HepG2 (cell line): ENCODE results near the gene DRC7. TPM values are rescaled to one million over a fixed set of nuclear protein-coding genes. Genes with fewer than 3 reads are reported as not detected.

Source experiments
- GMEB2 ChIP-seq: IDR thresholded peaks from 2 replicates; pipeline ENCODE4 v1.6.1; 2016; ENCODE audit warnings: missing biosample characterization, missing genetic modification reagents, low read depth
- KAT7 ChIP-seq: IDR thresholded peaks from 2 replicates; pipeline ENCODE4 v1.6.1; 2018; ENCODE audit warnings: borderline replicate concordance, missing compliant biosample characterization
- MEF2D ChIP-seq: sonication (generic); formaldehyde crosslinking; IDR thresholded peaks from 2 replicates; pipeline ENCODE4 v1.5.1; 2020; ENCODE audit warnings: mild to moderate bottlenecking, missing genetic modification reagents
- NFKBIZ ChIP-seq: IDR thresholded peaks from 2 replicates; pipeline ENCODE4 v1.6.1; 2018; ENCODE audit warnings: missing genetic modification reagents, missing compliant biosample characterization
- PPARG ChIP-seq: conservative IDR thresholded peaks from 2 replicates; pipeline ENCODE4 v1.6.1; 2016; ENCODE audit warnings: missing biosample characterization, missing genetic modification reagents
- SUZ12 ChIP-seq: fragments of 150-350 bp; IDR thresholded peaks from 2 replicates; pipeline ENCODE4 v1.6.1; 2014; ENCODE audit warnings: low read depth, low read length
- TBP ChIP-seq: sonication (generic); formaldehyde crosslinking; IDR thresholded peaks from 2 replicates; pipeline ENCODE4 v1.5.0; 2020; ENCODE audit warnings: missing genetic modification reagents
- TBX3 ChIP-seq: fragments of 450-650 bp; IDR thresholded peaks from 2 replicates; pipeline ENCODE4 v1.6.1; 2017; ENCODE audit warnings: antibody characterized with exemption, mild to moderate bottlenecking, inconsistent platforms, borderline replicate concordance
- TRIM24 ChIP-seq: sonication (generic); formaldehyde crosslinking; IDR thresholded peaks from 2 replicates; pipeline ENCODE4 v1.8.0; 2022; ENCODE audit warnings: mild to moderate bottlenecking, missing genetic modification reagents
- XBP1 ChIP-seq: sonication (generic); formaldehyde crosslinking; IDR thresholded peaks from 2 replicates; pipeline ENCODE4 v1.5.0; 2020; ENCODE audit warnings: missing genetic modification reagents
- ZBTB37 ChIP-seq: sonication (generic); formaldehyde crosslinking; IDR thresholded peaks from 2 replicates; pipeline ENCODE4 v1.4.0; 2020; ENCODE audit warnings: mild to moderate bottlenecking, missing genetic modification reagents
- ZNF20 ChIP-seq: sonication (generic); formaldehyde crosslinking; IDR thresholded peaks from 2 replicates; pipeline ENCODE4 v1.4.0; 2020; ENCODE audit warnings: mild to moderate bottlenecking, moderate library complexity, missing genetic modification reagents
- ZNF230 ChIP-seq: sonication (generic); formaldehyde crosslinking; IDR thresholded peaks from 2 replicates; pipeline ENCODE4 v1.4.0; 2020; ENCODE audit warnings: mild to moderate bottlenecking, missing genetic modification reagents
- ZNF251 ChIP-seq: sonication (generic); formaldehyde crosslinking; IDR thresholded peaks from 2 replicates; pipeline ENCODE4 v1.9.0; 2021; ENCODE audit warnings: mild to moderate bottlenecking, missing genetic modification reagents
- ZNF572 ChIP-seq: sonication (generic); formaldehyde crosslinking; IDR thresholded peaks from 2 replicates; pipeline ENCODE4 v1.5.1; 2020; ENCODE audit warnings: mild to moderate bottlenecking, missing genetic modification reagents
- ZNF724P ChIP-seq: sonication (generic); formaldehyde crosslinking; IDR thresholded peaks from 2 replicates; pipeline ENCODE4 v1.8.0; 2022; ENCODE audit warnings: missing genetic modification reagents, borderline replicate concordance
- ZNF737 ChIP-seq: sonication (generic); formaldehyde crosslinking; IDR thresholded peaks from 2 replicates; pipeline ENCODE4 v1.5.0; 2020; ENCODE audit warnings: missing genetic modification reagents, mild to moderate bottlenecking, borderline replicate concordance
- ZNF761 ChIP-seq: sonication (generic); formaldehyde crosslinking; conservative IDR thresholded peaks from 2 replicates; pipeline ENCODE4 v1.4.0; 2020; ENCODE audit warnings: mild to moderate bottlenecking, missing genetic modification reagents
- ZNF777 ChIP-seq: sonication (generic); formaldehyde crosslinking; IDR thresholded peaks from 2 replicates; pipeline ENCODE4 v1.4.0; 2020; ENCODE audit warnings: missing genetic modification reagents
- polyA plus RNA-seq, 8 experiments: library from polyadenylated mRNA; depleted of rRNA in 3 of 8; stranded (reverse) in 7 of 8; unstranded in 1 of 8; fragments of >200 nt; fragmentation: Illumina TruSeq in 4 of 8; extraction: Trizol in 4 of 8; gene quantifications; 2 replicates each; pipeline versions ENCODE4 v1.2.1 to v1.2.3, GENCODE V29; 2011 to 2016; ENCODE audit warnings: low read depth in 4 of 8, missing spikeins in 1 of 8, mixed read lengths in 1 of 8; ENCODE audit not compliant: insufficient read depth in 1 of 8
- total RNA-seq, 5 experiments: library from RNA; depleted of rRNA; stranded (reverse); fragments of >200 nt; fragmentation: Illumina TruSeq; extraction: Trizol; gene quantifications; 2 replicates each; pipeline ENCODE4 v1.2.3, GENCODE V29; 2016; ENCODE audit warnings: low read depth in 1 of 5
- TF ChIP-seq, protein P1 (sequence below): sonication (generic); formaldehyde crosslinking; IDR thresholded peaks from 2 replicates; pipeline ENCODE4 v1.9.0; 2022; ENCODE audit warnings: missing genetic modification reagents, mild to moderate bottlenecking, borderline replicate concordance
- TF ChIP-seq, protein P2 (sequence below): sonication (generic); formaldehyde crosslinking; IDR thresholded peaks from 2 replicates; pipeline ENCODE4 v1.8.0; 2022; ENCODE audit warnings: missing genetic modification reagents, mild to moderate bottlenecking, moderate library complexity, borderline replicate concordance
- TF ChIP-seq, protein P3 (sequence below): sonication (generic); formaldehyde crosslinking; IDR thresholded peaks from 2 replicates; pipeline ENCODE4 v1.5.0; 2020; ENCODE audit warnings: missing genetic modification reagents

The DRC7 gene
- total and polyA plus RNA-seq, 2 of the 13 experiments (the other 11 are each of a cell fraction or from before 2014, with no cell fraction given): 2.7 to 3.4 TPM

GRCh38 chr16:57667526-57668262 is 26.9 kb upstream of the DRC7 start (continued):
- TF ChIP-seq GMEB2 (CRISPR knock-in tag) (no peak), ZNF572 (CRISPR knock-in tag) (no peak), ZNF777 (CRISPR knock-in tag) (no peak), XBP1 (no peak; the same call in 1 of the 2 replicates), ZBTB37 (no peak), MEF2D (CRISPR knock-in tag) (peak; percentile 81), TRIM24 (CRISPR knock-in tag) (no peak; the same call in 1 of the 2 replicates), ZNF761 (peak; percentile 91), ZNF251 (CRISPR knock-in tag) (no peak), TBX3 (peak; percentile 51; the same call in 1 of the 2 replicates), SUZ12 (no peak), ZNF737 (CRISPR knock-in tag) (no peak), KAT7 (CRISPR knock-in tag) (peak; percentile 63), PPARG (CRISPR knock-in tag) (peak; percentile 78), ZNF230 (CRISPR knock-in tag) (0 out of 2 replicates have a peak, but pooled peaks have one; percentile 53), NFKBIZ (peak; percentile 84; the same call in 1 of the 2 replicates), TBP (no peak), ZNF20 (CRISPR knock-in tag) (no peak), ZNF724P (peak; percentile 50; the same call in 1 of the 2 replicates)
- TF ChIP-seq, protein P1, sequence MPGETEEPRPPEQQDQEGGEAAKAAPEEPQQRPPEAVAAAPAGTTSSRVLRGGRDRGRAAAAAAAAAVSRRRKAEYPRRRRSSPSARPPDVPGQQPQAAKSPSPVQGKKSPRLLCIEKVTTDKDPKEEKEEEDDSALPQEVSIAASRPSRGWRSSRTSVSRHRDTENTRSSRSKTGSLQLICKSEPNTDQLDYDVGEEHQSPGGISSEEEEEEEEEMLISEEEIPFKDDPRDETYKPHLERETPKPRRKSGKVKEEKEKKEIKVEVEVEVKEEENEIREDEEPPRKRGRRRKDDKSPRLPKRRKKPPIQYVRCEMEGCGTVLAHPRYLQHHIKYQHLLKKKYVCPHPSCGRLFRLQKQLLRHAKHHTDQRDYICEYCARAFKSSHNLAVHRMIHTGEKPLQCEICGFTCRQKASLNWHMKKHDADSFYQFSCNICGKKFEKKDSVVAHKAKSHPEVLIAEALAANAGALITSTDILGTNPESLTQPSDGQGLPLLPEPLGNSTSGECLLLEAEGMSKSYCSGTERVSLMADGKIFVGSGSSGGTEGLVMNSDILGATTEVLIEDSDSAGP (CRISPR knock-in tag): peak; percentile 83
- TF ChIP-seq, protein P2, sequence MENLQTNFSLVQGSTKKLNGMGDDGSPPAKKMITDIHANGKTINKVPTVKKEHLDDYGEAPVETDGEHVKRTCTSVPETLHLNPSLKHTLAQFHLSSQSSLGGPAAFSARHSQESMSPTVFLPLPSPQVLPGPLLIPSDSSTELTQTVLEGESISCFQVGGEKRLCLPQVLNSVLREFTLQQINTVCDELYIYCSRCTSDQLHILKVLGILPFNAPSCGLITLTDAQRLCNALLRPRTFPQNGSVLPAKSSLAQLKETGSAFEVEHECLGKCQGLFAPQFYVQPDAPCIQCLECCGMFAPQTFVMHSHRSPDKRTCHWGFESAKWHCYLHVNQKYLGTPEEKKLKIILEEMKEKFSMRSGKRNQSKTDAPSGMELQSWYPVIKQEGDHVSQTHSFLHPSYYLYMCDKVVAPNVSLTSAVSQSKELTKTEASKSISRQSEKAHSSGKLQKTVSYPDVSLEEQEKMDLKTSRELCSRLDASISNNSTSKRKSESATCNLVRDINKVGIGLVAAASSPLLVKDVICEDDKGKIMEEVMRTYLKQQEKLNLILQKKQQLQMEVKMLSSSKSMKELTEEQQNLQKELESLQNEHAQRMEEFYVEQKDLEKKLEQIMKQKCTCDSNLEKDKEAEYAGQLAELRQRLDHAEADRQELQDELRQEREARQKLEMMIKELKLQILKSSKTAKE (CRISPR knock-in tag): peak; percentile 95
- TF ChIP-seq, protein P3, sequence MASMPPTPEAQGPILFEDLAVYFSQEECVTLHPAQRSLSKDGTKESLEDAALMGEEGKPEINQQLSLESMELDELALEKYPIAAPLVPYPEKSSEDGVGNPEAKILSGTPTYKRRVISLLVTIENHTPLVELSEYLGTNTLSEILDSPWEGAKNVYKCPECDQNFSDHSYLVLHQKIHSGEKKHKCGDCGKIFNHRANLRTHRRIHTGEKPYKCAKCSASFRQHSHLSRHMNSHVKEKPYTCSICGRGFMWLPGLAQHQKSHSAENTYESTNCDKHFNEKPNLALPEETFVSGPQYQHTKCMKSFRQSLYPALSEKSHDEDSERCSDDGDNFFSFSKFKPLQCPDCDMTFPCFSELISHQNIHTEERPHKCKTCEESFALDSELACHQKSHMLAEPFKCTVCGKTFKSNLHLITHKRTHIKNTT (CRISPR knock-in tag): no peak
